ENCODE results near the gene SELENOI. TPM values are rescaled to one million over a fixed set of nuclear protein-coding genes. Genes with fewer than 3 reads are reported as not detected.

Gene SELENOI
- total and polyA plus RNA-seq, 10 of the 15 experiments (the other 5 are each of a cell fraction or from before 2014, with no cell fraction given) = 5.2 to 31.4 (median 17.4) TPM

- FAIRE-seq (no peak), ATAC-seq (no peak), DNase-seq (ENCODE audit: low read depth, low spot score) (no peak)
- Histone ChIP-seq H3K79me2 (ENCODE audit: control insufficient read depth, insufficient read depth, low read length) (no peaks in the 10 kb centered on the region), H3K36me3 (ENCODE audit: control insufficient read depth in 2 of 2, insufficient read depth in 2 of 2, low read length in 1 of 2) (no peaks in the 10 kb centered on the region), H3K27ac (ENCODE audit: control insufficient read depth, insufficient read depth) (no peak overlapping the region), H3K4me3 (no peak overlapping the region), H3K9ac (ENCODE audit: control insufficient read depth, insufficient read depth, low read length) (no peak overlapping the region), H3K27me3 (replicated peaks in 1 of 2; ENCODE audit: control insufficient read depth in 2 of 2, insufficient read depth in 2 of 2, low read length in 1 of 2) (no peaks in the 10 kb centered on the region), H3K4me2 (ENCODE audit: control insufficient read depth, insufficient read depth) (no peak overlapping the region), H3K9me3 (replicated peaks; ENCODE audit: control insufficient read depth, insufficient read depth, low read length) (no peaks in the 10 kb centered on the region), H3K4me1 (ENCODE audit: control insufficient read depth, insufficient read depth, low read length) (peaks cover 10% of the 10 kb centered on the region), H2AFZ (ENCODE audit: control insufficient read depth, low read depth, low read length) (peak overlapping the region; percentile 0; the same call in 1 of the 2 replicates), H4K20me1 (ENCODE audit: control insufficient read depth, insufficient read depth) (no peaks in the 10 kb centered on the region)
- POLR2A ChIA-PET = no interaction called here
- WGBS (ENCODE audit: insufficient coverage, insufficient replicate concordance, low lambda C conversion rate, missing lambda C conversion rate) = 100% methylated on average over 2 of the region's 2 CpGs
- TF ChIP-seq BCL11A (IDR thresholded peaks at IDR 0.05; ENCODE audit: low read depth, low read length) (no peak), RUNX3 (IDR thresholded peaks at IDR 0.05; ENCODE audit: low read length) (no peak), EED (IDR thresholded peaks at IDR 0.05; ENCODE audit: low read depth) (no peak), ZBTB4 (CRISPR knock-in tag; IDR thresholded peaks at IDR 0.05) (no peak), ZBTB33 (IDR thresholded peaks at IDR 0.05) (no peak), REST (IDR thresholded peaks at IDR 0.05; ENCODE audit: low read depth, low read length) (no peak), CBFB (IDR thresholded peaks at IDR 0.05; ENCODE audit: low read depth) (no peak), SIX5 (IDR thresholded peaks at IDR 0.05; ENCODE audit: low read depth, low read length, severe bottlenecking) (no peak), ZNF384 (IDR thresholded peaks at IDR 0.05; ENCODE audit: borderline replicate concordance, low read depth, low read length) (no peak), HSF1 (IDR thresholded peaks at IDR 0.05; ENCODE audit: low read depth, low read length) (no peak), MYB (IDR thresholded peaks at IDR 0.05; ENCODE audit: borderline replicate concordance, low read depth, low read length) (no peak)
- in situ Hi-C loops (cut with MboI) = no loop called here
- BruUV-seq (replicated peaks) = no TSS peak
- RAD21 ChIA-PET (ENCODE audit: unreplicated experiment) = no interaction called here
- CTCF ChIA-PET = interaction anchor here (0.6 to 1.4 kb wide), 4 partner anchors 13 to 59 kb away, joined by 3 to 4 read pairs (median 3); no protein-coding TSS in a partner anchor
- SMC1A ChIA-PET (ENCODE audit: uncharacterized antibody, unreplicated experiment) = no interaction called here
- intact Hi-C loops (cut with micrococcal nuclease; ENCODE audit: unreplicated experiment) = no loop called here
Measured at GRCh38 chr2:26410764-26411243, 64.9 kb downstream of the SELENOI start.
